Type B pancreatic cell (in vitro differentiated cells): Measurements from ENCODE around the gene ARSA. TPM values are rescaled to one million over a fixed set of nuclear protein-coding genes. Genes with fewer than 3 reads are reported as not detected.
A peak's percentile ranks its signal among the peaks of the same experiment; 100 is the strongest.

Source experiments
- DNase-seq: peaks from one replicate; pipeline ENCODE4 v3.0.0; 2021; ENCODE audit warnings: mixed read lengths; ENCODE audit not compliant: unreplicated experiment; ENCODE audit errors: extremely low spot score
- H3K27ac Mint-ChIP-seq: 2 replicates; pipeline ENCODE4 v1.8.0; 2021; ENCODE audit warnings: mild to moderate bottlenecking, mixed read lengths
- H3K27me3 Mint-ChIP-seq: 2 replicates; pipeline ENCODE4 v1.8.0; 2021; ENCODE audit warnings: mixed read lengths
- H3K36me3 Mint-ChIP-seq: 2 replicates; pipeline ENCODE4 v1.8.0; 2021; ENCODE audit warnings: mixed read lengths
- H3K4me1 Mint-ChIP-seq: one replicate; pipeline ENCODE4 v1.8.0; 2021; ENCODE audit warnings: mixed read lengths; ENCODE audit not compliant: unreplicated experiment
- H3K4me3 Mint-ChIP-seq: 2 replicates; pipeline ENCODE4 v1.8.0; 2021; ENCODE audit warnings: mild to moderate bottlenecking, mixed read lengths
- H3K9me3 Mint-ChIP-seq: 2 replicates; pipeline ENCODE4 v1.8.0; 2021; ENCODE audit warnings: mixed read lengths
- CTCF ChIP-seq: fragments of 200-600 bp; sonication (generic); conservative IDR thresholded peaks from 2 replicates; pipeline ENCODE4 v1.5.0; 2021; ENCODE audit warnings: antibody characterized with exemption, mild to moderate bottlenecking
- total RNA-seq: library from RNA; stranded (reverse); gene quantifications from 2 replicates; pipeline ENCODE4 v1.2.1, GENCODE V29; 2021; ENCODE audit warnings: low replicate concordance

Gene ARSA
- total RNA-seq, 1 donor from 2014 or later, result 32.1 TPM

GRCh38 chr22:50582493-50583293 lies 45.3 kb downstream of the ARSA start, which contains the start of gene CHKB:
Gene CHKB, minus strand, starts transcription at chr22:50582849. Its CDS starts 68 bp downstream, at chr22:50582781.
- no peaks in the 10 kb centered on the region for H3K27me3 Mint-ChIP-seq
- TF ChIP-seq CTCF, result no peak

GRCh38 chr22:50581950-50582492 lies 45.9 kb downstream of the ARSA start:
- Mint-ChIP-seq H3K4me3 (peak overlapping the region; percentile 91), H3K27ac (peak overlapping the region; percentile 93), H3K9me3 (no peaks in the 10 kb centered on the region), H3K27me3 (no peaks in the 10 kb centered on the region), H3K36me3 (peaks cover 3% of the 10 kb centered on the region), H3K4me1 (peaks cover 6% of the 10 kb centered on the region)
- TF ChIP-seq CTCF, result no peak
- DNase-seq, result no peak

More at GRCh38 chr22:50582493-50583293, 45.3 kb downstream of the ARSA start, which contains the start of gene CHKB:
- Mint-ChIP-seq H3K9me3 (no peaks in the 10 kb centered on the region), H3K4me1 (peaks cover 6% of the 10 kb centered on the region), H3K27ac (peak within 1 kb of the TSS; percentile 93), H3K36me3 (peaks cover 3% of the 10 kb centered on the region), H3K4me3 (peak within 1 kb of the TSS; percentile 91)
- DNase-seq, result peak; percentile 99

- peak overlapping the region; percentile 89 for H3K4me3 Mint-ChIP-seq
- peaks cover 6% of the 10 kb centered on the region for H3K4me1 Mint-ChIP-seq
- DNase-seq, result no peak
- peaks cover 3% of the 10 kb centered on the region for H3K36me3 Mint-ChIP-seq
- no peak for TF ChIP-seq CTCF
- no peaks in the 10 kb centered on the region for H3K27me3 Mint-ChIP-seq
- no peaks in the 10 kb centered on the region for H3K9me3 Mint-ChIP-seq
- peak overlapping the region; percentile 79 for H3K27ac Mint-ChIP-seq
Measured at GRCh38 chr22:50581031-50581949, 46.7 kb downstream of the ARSA start.

GRCh38 chr22:50579752-50580151 lies 48.2 kb downstream of the ARSA start:
- H3K4me1 Mint-ChIP-seq, result peaks cover 6% of the 10 kb centered on the region
- H3K4me3 Mint-ChIP-seq, result no peak overlapping the region
- no peaks in the 10 kb centered on the region for H3K9me3 Mint-ChIP-seq
- H3K27ac Mint-ChIP-seq, result no peak overlapping the region
- no peak for DNase-seq
- TF ChIP-seq CTCF, result no peak
- H3K36me3 Mint-ChIP-seq, result peaks cover 3% of the 10 kb centered on the region
- no peaks in the 10 kb centered on the region for H3K27me3 Mint-ChIP-seq

GRCh38 chr22:50578776-50579310 lies 49.1 kb downstream of the ARSA start:
- Mint-ChIP-seq H3K9me3 (no peaks in the 10 kb centered on the region), H3K27me3 (no peaks in the 10 kb centered on the region), H3K4me3 (no peak overlapping the region), H3K36me3 (peaks cover 3% of the 10 kb centered on the region), H3K4me1 (peaks cover 6% of the 10 kb centered on the region), H3K27ac (no peak overlapping the region)
- DNase-seq, result no peak
- no peak for TF ChIP-seq CTCF
